ACC112 (cell line): Measurements from ENCODE around the gene TTYH1.

ENCODE experiments used
- H2AFZ ChIP-seq: fragments of 200-600 bp; sonication (generic); one replicate; pipeline ENCODE4 v1.6.0; 2017; ENCODE audit warnings: antibody characterized with exemption, low read length; ENCODE audit not compliant: unreplicated experiment
- H3K27ac ChIP-seq: fragments of 200-600 bp; sonication (generic); 2 replicates; pipeline ENCODE4 v1.5.1; 2014; ENCODE audit warnings: low read depth, mild to moderate bottlenecking, antibody characterized with exemption, low read length, moderate library complexity
- H3K27me3 ChIP-seq: fragments of 200-600 bp; sonication (generic); 2 replicates; pipeline ENCODE4 v1.6.1; 2014; ENCODE audit warnings: mild to moderate bottlenecking, antibody characterized with exemption, low read length, moderate library complexity, mixed read lengths; ENCODE audit not compliant: insufficient read depth
- H3K36me3 ChIP-seq: fragments of 200-600 bp; sonication (generic); 2 replicates; pipeline ENCODE4 v1.6.1; 2016; ENCODE audit warnings: mild to moderate bottlenecking, antibody characterized with exemption, low read length, moderate library complexity, mixed read lengths; ENCODE audit not compliant: insufficient read depth
- H3K4me1 ChIP-seq: fragments of 200-600 bp; sonication (generic); one replicate; pipeline ENCODE4 v1.6.1; 2016; ENCODE audit warnings: low read length, mixed read lengths; ENCODE audit not compliant: insufficient read depth, unreplicated experiment, control insufficient read depth
- H3K4me3 ChIP-seq: fragments of 200-600 bp; sonication (generic); 2 replicates; pipeline ENCODE4 v1.5.1; 2014; ENCODE audit warnings: mild to moderate bottlenecking, low read depth, low read length
- H3K79me2 ChIP-seq: fragments of 200-600 bp; sonication (generic); one replicate; pipeline ENCODE4 v1.6.0; 2016; ENCODE audit warnings: low read length; ENCODE audit not compliant: control insufficient read depth, unreplicated experiment, insufficient read depth

TTYH1 gene

GRCh38 chr19:54430306-54431254 is 15.3 kb downstream of the TTYH1 start:
- H3K27ac ChIP-seq = no peak overlapping the region

GRCh38 chr19:54431255-54431838 is 16.1 kb downstream of the TTYH1 start:
- Histone ChIP-seq H3K79me2 (no peaks in the 10 kb centered on the region), H3K36me3 (no peaks in the 10 kb centered on the region), H3K4me3 (no peak overlapping the region), H3K27me3 (peaks cover 8% of the 10 kb centered on the region; the same call in 1 of the 2 replicates), H3K27ac (no peak overlapping the region), H2AFZ (no peak overlapping the region), H3K4me1 (no peaks in the 10 kb centered on the region)

More at GRCh38 chr19:54430306-54431254, 15.3 kb downstream of the TTYH1 start:
- Histone ChIP-seq H3K4me3 (peak overlapping the region; percentile 57; the same call in 1 of the 2 replicates), H3K79me2 (no peaks in the 10 kb centered on the region), H3K4me1 (no peaks in the 10 kb centered on the region), H2AFZ (no peak overlapping the region), H3K27me3 (peaks cover 8% of the 10 kb centered on the region; the same call in 1 of the 2 replicates), H3K36me3 (no peaks in the 10 kb centered on the region)

- Histone ChIP-seq H3K27ac (no peak overlapping the region), H3K79me2 (no peaks in the 10 kb centered on the region), H3K4me3 (no peak overlapping the region)
Measured at GRCh38 chr19:54432144-54432738, 17.0 kb downstream of the TTYH1 start.

GRCh38 chr19:54433697-54434096 is 18.4 kb downstream of the TTYH1 start:
- no peaks in the 10 kb centered on the region for H3K79me2 ChIP-seq
- H3K4me1 ChIP-seq = no peaks in the 10 kb centered on the region
- H2AFZ ChIP-seq = no peak overlapping the region
- no peak overlapping the region for H3K4me3 ChIP-seq
- peaks cover 8% of the 10 kb centered on the region; the same call in 1 of the 2 replicates for H3K27me3 ChIP-seq
- no peaks in the 10 kb centered on the region for H3K36me3 ChIP-seq
- H3K27ac ChIP-seq = no peak overlapping the region

More at GRCh38 chr19:54432144-54432738, 17.0 kb downstream of the TTYH1 start:
- Histone ChIP-seq H3K36me3 (no peaks in the 10 kb centered on the region), H2AFZ (no peak overlapping the region), H3K27me3 (peaks cover 8% of the 10 kb centered on the region; the same call in 1 of the 2 replicates), H3K4me1 (no peaks in the 10 kb centered on the region)

- no peak overlapping the region for H2AFZ ChIP-seq
- no peaks in the 10 kb centered on the region for H3K79me2 ChIP-seq
- peaks cover 8% of the 10 kb centered on the region; the same call in 1 of the 2 replicates for H3K27me3 ChIP-seq
- no peak overlapping the region for H3K27ac ChIP-seq
- H3K36me3 ChIP-seq = no peaks in the 10 kb centered on the region
- no peaks in the 10 kb centered on the region for H3K4me1 ChIP-seq
- no peak overlapping the region for H3K4me3 ChIP-seq
Measured at GRCh38 chr19:54434112-54434872, 19.0 kb downstream of the TTYH1 start.

- Histone ChIP-seq H3K79me2 (no peaks in the 10 kb centered on the region), H3K4me3 (no peak overlapping the region), H3K27me3 (peaks cover 3% of the 10 kb centered on the region; the same call in 1 of the 2 replicates), H3K27ac (no peak overlapping the region), H2AFZ (no peak overlapping the region), H3K4me1 (no peaks in the 10 kb centered on the region), H3K36me3 (no peaks in the 10 kb centered on the region)
Measured at GRCh38 chr19:54434873-54435214, 19.6 kb downstream of the TTYH1 start.

- no peak overlapping the region for H3K4me3 ChIP-seq
- no peaks in the 10 kb centered on the region for H3K27me3 ChIP-seq
- H3K27ac ChIP-seq = no peak overlapping the region
- H3K4me1 ChIP-seq = no peaks in the 10 kb centered on the region
- H3K36me3 ChIP-seq = no peaks in the 10 kb centered on the region
- no peak overlapping the region for H2AFZ ChIP-seq
- H3K79me2 ChIP-seq = no peaks in the 10 kb centered on the region
Measured at GRCh38 chr19:54435551-54436016, 20.3 kb downstream of the TTYH1 start.

GRCh38 chr19:54436031-54436523 is 20.8 kb downstream of the TTYH1 start:
- Histone ChIP-seq H3K36me3 (no peaks in the 10 kb centered on the region), H2AFZ (no peak overlapping the region), H3K79me2 (no peaks in the 10 kb centered on the region), H3K4me3 (no peak overlapping the region), H3K4me1 (no peaks in the 10 kb centered on the region), H3K27me3 (no peaks in the 10 kb centered on the region), H3K27ac (no peak overlapping the region)

- H3K27me3 ChIP-seq = no peaks in the 10 kb centered on the region
- H3K36me3 ChIP-seq = no peaks in the 10 kb centered on the region
- no peaks in the 10 kb centered on the region for H3K79me2 ChIP-seq
- no peak overlapping the region for H3K27ac ChIP-seq
- no peaks in the 10 kb centered on the region for H3K4me1 ChIP-seq
- no peak overlapping the region for H2AFZ ChIP-seq
- H3K4me3 ChIP-seq = no peak overlapping the region
Measured at GRCh38 chr19:54436628-54437252, 21.5 kb downstream of the TTYH1 start.
